H4 (cell line): ENCODE results near the gene ADGRL3. TPM values are rescaled to one million over a fixed set of nuclear protein-coding genes. Genes with fewer than 3 reads are reported as not detected.
"Not testable (repeated sequence)": the region's sequence is repeated elsewhere in the genome, so short reads cannot be mapped to it uniquely, and the experiment has no call there.

Experiments used
- DNase-seq: peaks from one replicate; pipeline ENCODE4 v3.0.0-alpha.2; 2015; ENCODE audit warnings: low spot score
- total RNA-seq: library from RNA; depleted of rRNA; stranded (reverse); fragments of >200 nt; shearing (Covaris generic); gene quantifications from 2 replicates; pipeline ENCODE4 v1.2.3, GENCODE V29; 2014

ADGRL3 gene
- total RNA-seq, 1 experiment from 2014 or later: not detected

DNA sequence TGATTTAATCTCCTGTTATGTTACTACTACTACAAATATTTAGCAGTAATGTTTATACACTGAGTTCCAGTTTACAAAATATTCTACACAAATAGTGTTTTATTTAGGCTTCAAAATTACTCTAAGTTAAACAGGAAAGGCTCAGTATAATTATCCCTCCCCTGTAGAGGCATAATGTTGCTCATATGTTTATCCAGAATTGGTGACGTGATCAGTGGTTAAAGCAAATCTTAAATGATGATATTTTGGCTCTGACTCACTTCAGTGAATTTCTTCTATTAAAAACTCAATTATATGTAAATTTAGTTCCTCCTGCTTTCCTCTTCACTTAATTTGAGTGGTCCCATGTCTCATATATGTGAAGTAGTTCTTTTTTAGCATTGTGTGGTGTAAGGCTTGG is 438.5 kb downstream of the ADGRL3 start:
- DNase-seq: peak; percentile 71

- DNase-seq: not testable (repeated sequence)
These were observed 446.7 kb downstream of the ADGRL3 start for GRCh38 chr4:61646746-61647350.

DNA sequence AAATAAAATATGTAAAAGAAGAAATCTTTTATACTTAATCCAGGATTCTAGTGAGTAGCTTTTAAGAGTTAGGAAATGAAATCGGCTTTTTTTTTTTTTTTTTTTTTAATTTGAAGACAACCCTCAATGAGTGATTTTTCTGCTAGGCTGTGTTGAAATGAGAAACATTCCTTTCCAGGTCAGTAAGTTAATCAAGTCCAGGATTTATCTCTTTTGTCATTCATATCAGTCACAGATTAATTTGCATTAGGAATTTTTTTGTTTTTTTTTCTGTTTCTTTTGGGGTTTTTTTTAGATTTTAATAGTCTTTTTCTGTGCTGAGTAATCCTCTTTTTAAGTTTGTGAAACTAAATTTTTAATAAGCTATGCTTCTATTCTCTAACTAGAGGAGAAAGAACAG is 448.1 kb downstream of the ADGRL3 start:
- DNase-seq: no peak

DNA sequence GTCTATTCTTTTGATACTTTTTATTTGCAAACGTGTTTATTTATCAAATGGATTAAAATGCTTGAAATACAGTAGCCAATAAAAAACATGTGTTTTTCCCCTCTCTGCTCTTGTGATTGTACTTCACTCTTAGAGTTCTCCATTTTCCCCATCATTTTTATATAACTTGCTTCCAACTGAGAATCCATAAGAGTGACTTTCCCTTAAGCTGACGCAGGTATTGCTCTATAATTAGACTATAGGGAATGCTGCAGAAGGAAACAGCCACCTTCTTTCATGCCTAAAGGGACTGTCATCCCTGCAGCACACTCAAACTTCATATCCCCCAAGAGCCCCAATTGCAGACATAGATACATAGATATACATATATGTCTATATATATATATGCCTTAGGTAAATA is 456.9 kb downstream of the ADGRL3 start:
- DNase-seq: no peak

GRCh38 chr4:61661960-61662359 is 461.8 kb downstream of the ADGRL3 start:
- DNase-seq: no peak

- no peak for DNase-seq
These were observed 462.2 kb downstream of the ADGRL3 start for GRCh38 chr4:61662362-61662761.

DNA sequence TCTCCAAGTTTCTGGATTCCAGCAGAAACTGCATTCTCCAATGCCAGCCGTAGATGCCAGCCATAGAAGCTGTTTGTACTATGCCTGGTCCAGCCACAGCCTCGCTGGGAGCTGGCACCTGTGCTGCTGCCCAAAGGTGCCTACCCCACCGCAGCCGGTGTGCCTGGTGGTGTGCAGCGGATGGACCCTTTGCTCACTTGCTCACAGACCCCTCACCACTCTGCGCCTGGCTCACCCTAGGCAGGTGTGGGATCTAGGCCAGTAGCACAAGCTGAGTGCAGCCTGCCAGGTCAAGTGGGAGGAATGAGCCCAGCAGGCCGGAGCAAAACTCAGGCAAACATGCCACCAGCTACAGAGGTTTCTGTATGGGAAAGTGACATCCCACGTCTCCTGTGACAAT is 463.2 kb downstream of the ADGRL3 start:
- no peak for DNase-seq

- DNase-seq: no peak
These were observed 465.5 kb downstream of the ADGRL3 start for GRCh38 chr4:61665649-61666048.

GRCh38 chr4:61666244-61666643 is 466.1 kb downstream of the ADGRL3 start:
- no peak for DNase-seq

DNA sequence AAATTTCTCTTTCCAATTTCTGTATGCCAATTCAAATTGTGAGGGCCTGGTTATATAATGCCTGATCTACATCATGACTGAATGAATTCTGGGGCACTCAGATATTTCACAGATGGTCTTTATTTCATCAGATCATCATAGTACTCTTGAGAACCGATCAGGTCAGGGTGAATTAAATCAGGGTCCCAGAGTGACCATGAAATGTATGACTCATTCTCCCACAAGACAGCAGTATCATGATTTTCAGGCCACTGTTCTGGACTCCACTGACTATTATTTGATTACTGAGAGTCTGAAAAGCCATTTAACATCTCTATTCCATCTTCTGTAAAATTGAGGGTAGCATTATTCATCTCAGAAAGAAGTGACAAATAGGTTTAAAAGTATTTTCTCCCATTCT is 471.5 kb downstream of the ADGRL3 start:
- DNase-seq: no peak

DNA sequence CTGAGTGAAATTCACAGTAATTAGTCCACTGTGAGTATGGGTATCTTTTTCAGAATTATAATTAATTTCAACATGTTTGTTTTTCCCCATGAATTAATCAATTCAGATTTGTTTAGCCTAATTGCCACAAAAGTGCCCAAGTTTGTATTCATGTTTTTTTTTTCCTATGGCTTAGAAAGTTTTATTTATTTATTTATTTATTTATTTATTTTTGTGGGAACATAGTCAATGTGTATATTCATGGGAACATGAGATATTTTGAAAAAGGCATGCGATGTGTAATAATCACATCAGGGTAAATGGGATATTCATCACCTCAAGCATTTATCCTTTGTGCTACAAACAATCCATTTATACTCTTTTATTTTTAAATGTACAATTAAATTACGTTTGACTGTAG is 475.3 kb downstream of the ADGRL3 start:
- DNase-seq: no peak

- DNase-seq: no peak
These were observed 478.2 kb downstream of the ADGRL3 start for GRCh38 chr4:61678297-61678696.

- DNase-seq: no peak
These were observed 493.4 kb downstream of the ADGRL3 start for GRCh38 chr4:61693520-61693919.

DNA sequence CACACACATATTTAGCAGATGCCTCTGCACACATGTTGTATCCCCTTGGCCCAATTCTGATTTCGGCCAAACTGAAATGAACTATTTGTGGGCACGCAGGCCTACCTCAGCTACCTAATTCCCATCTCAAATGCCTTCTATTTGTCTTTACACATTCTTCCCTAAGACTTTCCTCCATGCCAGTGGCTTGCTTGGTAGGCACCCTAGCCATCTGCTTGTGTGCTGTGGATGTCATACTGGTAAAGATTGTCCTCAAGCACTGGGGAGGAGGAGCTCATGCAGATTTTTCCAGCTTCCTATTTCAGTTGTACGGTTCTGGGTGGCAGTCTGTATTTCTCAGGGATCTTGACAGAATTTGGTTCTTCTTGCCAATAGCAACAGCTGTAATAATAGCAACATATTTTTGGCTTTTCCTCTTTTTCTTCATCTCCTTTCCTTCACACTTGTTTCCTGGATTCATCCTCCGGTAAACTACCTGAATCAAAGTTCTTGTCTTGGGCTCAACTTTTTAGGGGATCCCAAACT is 514.3 kb downstream of the ADGRL3 start:
- no peak for DNase-seq

DNA sequence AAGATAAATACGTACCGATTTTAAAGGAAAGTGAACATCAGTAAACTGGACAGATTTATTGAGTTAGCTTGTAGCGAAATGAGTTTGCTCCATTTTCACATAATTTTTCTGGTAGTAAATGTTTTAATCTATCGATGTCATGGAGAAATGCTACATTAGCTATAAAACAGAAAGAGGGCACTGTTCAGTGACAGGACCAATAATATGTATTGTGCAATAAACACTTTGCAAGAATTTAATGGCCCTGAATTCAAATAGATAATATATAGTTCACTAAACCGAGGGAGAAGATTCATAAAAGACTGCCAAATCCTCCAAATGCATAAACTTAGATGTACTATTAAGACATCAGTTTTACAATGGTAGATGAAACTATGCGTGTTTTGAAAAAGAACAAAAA is 516.3 kb downstream of the ADGRL3 start:
- DNase-seq: no peak

- DNase-seq: no peak
These were observed 523.4 kb downstream of the ADGRL3 start for GRCh38 chr4:61723492-61723891.

DNA sequence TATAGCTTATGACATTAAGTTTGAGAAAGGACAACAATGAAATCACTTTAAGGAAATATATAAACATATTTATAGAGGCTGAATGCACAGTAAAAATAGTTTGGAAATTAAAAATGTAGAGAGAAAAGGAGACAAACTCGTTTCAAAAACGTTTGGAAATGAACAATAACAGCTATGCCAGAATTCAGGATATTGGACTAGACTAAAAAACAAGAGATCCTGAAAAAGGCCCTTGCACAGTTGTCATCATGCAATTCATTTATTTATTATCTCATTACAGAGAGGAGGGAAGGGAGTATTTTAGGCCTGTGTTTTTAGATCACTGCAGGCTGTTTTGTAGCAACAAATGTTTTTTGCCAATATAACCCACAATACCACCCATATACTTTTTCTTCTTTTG is 527.2 kb downstream of the ADGRL3 start:
- no peak for DNase-seq

DNA sequence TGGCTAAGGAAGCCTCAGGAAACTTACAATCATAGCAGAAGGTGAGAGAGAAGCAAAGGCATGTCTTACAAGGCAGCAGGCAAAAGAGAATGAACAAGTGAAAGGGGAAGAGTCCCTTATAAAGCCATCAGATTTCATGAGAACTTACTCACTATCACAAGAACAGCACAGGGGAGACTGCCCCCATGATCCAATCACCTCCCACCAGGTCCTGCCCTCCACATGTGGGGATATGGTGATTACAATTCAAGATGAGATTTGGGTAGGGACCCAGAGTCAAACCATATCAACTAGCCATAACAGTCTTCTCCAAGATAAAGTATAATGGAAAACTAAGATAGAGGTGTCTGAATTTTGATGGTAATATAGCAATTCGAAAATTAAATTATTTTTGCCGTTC is 534.3 kb downstream of the ADGRL3 start:
- no peak for DNase-seq

DNA sequence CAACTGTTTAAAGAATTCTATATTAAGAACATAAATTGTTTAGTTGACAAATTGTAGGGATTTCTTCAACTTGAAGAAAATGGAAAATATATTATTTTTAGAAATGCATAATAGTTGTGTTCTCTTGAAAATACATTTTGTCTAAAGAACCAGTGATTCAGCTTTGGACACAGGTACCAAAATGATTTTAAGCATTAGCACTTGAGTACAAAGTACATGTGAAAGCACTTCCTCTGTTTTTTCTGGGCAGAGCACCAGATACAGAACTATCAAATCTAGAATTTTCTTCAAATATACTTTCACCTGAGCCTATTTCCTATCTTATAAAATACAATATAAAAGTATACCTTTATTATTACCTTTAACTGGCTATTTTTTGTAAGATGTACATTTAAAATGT is 539.8 kb downstream of the ADGRL3 start:
- no peak for DNase-seq

- no peak for DNase-seq
These were observed 540.8 kb downstream of the ADGRL3 start for GRCh38 chr4:61740886-61741285.

DNA sequence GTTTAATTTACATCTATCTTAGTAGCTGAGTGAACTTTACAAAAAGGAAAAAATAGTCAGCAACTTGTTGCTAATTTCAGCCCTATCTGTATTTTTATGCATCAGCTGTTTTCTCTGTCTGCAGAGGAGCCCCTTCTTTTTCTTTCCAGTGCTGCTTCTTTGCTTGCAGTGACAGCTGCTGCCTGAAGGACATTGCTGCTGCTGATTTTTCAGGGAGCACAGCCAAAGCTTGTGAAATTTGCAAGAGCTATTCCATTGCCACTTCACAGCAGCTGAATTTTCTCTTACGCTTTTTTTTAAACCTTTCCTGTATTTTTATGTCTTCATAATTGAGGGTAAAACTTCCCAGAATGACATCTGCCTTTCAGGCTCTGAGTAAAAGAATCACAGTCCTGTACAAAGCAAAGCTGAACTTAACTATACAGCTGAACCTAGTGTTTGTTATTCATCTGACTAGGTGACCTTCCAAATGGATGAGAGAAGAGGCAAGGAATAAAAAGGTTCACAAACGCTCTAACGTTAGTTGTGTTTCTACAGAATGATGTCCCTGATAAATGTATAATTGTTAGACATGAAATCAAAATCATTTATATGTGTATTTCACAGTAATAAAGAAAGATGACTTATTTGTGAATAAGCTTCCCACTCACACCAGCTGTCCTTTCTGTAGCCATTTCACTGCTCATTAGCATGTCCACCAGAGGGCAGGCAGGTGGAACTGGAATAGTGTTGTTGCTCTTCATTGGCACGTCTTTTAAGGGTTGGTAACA is 541.4 kb downstream of the ADGRL3 start:
- peak; percentile 9 for DNase-seq

- no peak for DNase-seq
These were observed 550.7 kb downstream of the ADGRL3 start for GRCh38 chr4:61750810-61751209.

DNA sequence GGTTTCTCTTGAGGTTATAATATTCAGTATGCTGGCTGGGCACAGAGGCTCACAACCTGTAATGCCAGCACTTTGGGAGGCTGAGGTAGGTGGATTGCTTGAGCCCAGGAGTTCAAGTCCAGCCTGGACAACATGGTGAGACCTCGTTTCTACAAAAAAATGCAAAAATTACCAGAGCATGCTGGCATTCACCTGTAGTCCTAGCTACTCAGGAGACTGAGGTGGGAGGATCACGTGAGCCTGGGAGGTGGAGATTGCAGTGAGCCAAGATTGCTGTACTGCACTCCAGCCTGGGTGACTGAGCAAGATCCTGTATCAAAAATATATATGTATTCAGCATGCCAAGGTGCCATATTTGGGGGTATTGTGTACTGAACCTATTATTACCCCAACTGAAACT is 552.5 kb downstream of the ADGRL3 start:
- DNase-seq: no peak
